Kidney epithelial cell (primary cell): ENCODE results near the gene SHISA7. TPM values are rescaled to one million over a fixed set of nuclear protein-coding genes. Genes with fewer than 3 reads are reported as not detected.

ENCODE experiments used
- DNase-seq: peaks from one replicate; pipeline ENCODE4 v3.0.0-alpha.2; 2010; ENCODE audit warnings: low read depth
- H3K27me3 ChIP-seq: 2 replicates; pipeline ENCODE4 v1.6.0; 2011; ENCODE audit warnings: low read length; ENCODE audit not compliant: control insufficient read depth, insufficient read depth
- H3K36me3 ChIP-seq: 2 replicates; pipeline ENCODE4 v1.5.1; 2011; ENCODE audit warnings: low read length; ENCODE audit not compliant: control insufficient read depth, insufficient read depth
- H3K4me3 ChIP-seq: 2 replicates; pipeline ENCODE4 v1.5.1; 2011; ENCODE audit warnings: low read depth, mild to moderate bottlenecking, control low read depth, low read length
- CTCF ChIP-seq: IDR thresholded peaks from 2 replicates; pipeline ENCODE4 v1.5.1; 2011; ENCODE audit warnings: mild to moderate bottlenecking, moderate library complexity, low read length, control low read depth, inconsistent platforms; ENCODE audit not compliant: insufficient read depth, poor library complexity, severe bottlenecking
- total RNA-seq: library from RNA; depleted of rRNA; stranded (reverse); fragments of >200 nt; gene quantifications from 2 replicates; pipeline ENCODE4 v1.2.3, GENCODE V29; 2015

The SHISA7 gene
- total RNA-seq, 1 donor from 2014 or later = not detected

DNA sequence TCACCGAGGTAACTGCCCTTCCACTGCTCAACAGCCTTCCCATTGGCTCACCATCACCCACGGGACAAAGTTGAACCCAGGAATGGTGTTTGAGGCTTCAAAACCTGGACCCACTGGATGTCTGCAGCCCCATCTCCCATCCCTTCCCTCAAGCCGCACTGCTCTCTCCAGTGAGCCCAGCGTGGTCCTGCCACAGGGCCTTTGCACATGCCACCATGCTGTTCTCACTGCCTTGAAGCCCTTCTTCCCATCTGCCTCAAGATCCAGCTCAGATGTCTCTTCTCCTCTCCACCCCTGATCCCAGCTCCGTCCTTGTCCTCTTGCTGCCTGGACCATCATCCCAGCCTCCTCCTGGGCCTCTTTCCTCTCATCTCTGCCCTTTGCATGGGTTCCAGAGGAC, 4.0 kb downstream of the SHISA7 start:
- no peak overlapping the region for H3K4me3 ChIP-seq
- H3K36me3 ChIP-seq = no peaks in the 10 kb centered on the region
- peaks cover 56% of the 10 kb centered on the region for H3K27me3 ChIP-seq
- no peak for DNase-seq
- no peak for TF ChIP-seq CTCF

- no peak for TF ChIP-seq CTCF
- peaks cover 56% of the 10 kb centered on the region for H3K27me3 ChIP-seq
- DNase-seq = no peak
- H3K4me3 ChIP-seq = no peak overlapping the region
- no peaks in the 10 kb centered on the region for H3K36me3 ChIP-seq
These were observed 5.7 kb downstream of the SHISA7 start for GRCh38 chr19:55437410-55437809.

- Histone ChIP-seq H3K27me3 (peaks cover 59% of the 10 kb centered on the region), H3K4me3 (no peak overlapping the region), H3K36me3 (no peaks in the 10 kb centered on the region)
- DNase-seq = no peak
- no peak for TF ChIP-seq CTCF
These were observed 6.3 kb downstream of the SHISA7 start for GRCh38 chr19:55436847-55437246.

DNA sequence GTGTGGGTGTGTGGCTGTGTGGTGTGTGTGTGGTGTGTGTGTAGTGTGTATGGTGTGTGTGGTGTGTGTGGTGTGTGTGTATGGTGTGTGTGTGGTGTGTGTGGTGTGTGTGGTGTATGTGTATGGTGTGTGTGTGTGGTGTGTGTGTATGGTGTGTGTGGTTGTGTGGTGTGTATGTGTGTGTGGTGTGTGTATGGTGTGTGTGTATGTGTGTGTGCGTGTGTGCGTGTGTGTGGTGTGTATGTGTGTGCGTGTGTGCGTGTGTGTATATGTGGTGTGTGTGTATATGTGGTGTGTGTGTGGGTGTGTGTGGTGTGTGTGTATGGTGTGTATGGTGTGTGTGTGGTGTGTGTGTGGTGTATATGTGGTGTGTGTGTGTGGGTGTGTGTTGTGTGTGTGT, 8.1 kb downstream of the SHISA7 start:
- no peak for DNase-seq
- no peaks in the 10 kb centered on the region for H3K36me3 ChIP-seq
- H3K4me3 ChIP-seq = no peak overlapping the region
- TF ChIP-seq CTCF = no peak
- peaks cover 44% of the 10 kb centered on the region for H3K27me3 ChIP-seq

DNA sequence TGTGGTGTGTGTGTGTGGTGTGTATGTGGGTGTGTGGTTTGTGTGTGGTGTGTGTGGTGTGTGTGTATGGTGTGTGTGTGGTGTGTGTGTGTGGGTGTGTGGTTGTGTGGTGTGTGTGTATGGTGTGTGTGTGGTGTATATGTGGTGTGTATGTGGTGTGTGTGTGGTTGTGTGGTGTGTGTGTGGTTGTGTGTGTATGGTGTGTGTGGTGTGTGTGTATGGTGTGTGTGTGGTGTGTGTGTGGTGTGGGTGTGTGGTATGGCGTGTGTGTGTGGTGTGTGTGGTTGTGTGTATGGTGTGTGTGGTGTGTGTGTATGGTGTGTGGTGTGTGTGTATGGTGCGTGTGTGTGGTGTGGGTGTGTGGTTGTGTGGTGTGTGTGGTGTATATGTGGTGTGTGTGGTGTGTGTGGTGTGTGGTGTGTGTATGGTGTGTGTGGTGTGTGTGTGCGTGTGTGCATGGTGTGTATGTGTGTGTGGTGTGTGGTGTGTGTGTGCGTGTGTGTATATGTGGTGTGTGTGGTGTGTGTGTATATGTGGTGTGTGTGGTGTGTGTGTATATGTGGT, 8.7 kb downstream of the SHISA7 start:
- Histone ChIP-seq H3K36me3 (no peaks in the 10 kb centered on the region), H3K4me3 (no peak overlapping the region), H3K27me3 (peaks cover 42% of the 10 kb centered on the region)
- no peak for TF ChIP-seq CTCF
- DNase-seq = no peak

DNA sequence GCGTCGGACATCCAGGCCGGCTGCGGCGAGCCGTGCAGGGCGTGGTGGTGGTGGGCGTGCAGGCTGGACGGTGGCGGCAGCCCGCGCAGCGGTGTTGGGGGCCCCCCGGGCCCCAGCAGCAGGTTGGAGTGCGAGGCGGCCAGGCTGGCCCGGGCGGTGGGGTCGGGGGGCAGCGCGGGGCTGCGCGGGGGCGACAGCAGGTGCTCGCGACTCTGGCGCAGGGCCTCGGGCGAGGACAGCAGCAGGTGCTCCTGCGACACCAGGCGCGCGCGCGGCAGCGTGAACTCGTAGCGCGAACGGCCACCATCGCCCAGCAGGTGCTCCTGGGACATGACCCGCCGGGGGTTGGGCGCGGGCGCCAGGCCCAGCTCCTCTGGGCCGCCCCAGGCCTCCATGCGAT, 9.8 kb downstream of the SHISA7 start:
- DNase-seq = no peak
- H3K36me3 ChIP-seq = no peaks in the 10 kb centered on the region
- H3K4me3 ChIP-seq = no peak overlapping the region
- peaks cover 37% of the 10 kb centered on the region for H3K27me3 ChIP-seq
- TF ChIP-seq CTCF = no peak
